Measurements from ENCODE around the gene TMEFF2. TPM values are rescaled to one million over a fixed set of nuclear protein-coding genes. Genes with fewer than 3 reads are reported as not detected.
"Not testable (repeated sequence)": the region's sequence is repeated elsewhere in the genome, so short reads cannot be mapped to it uniquely, and the experiment has no call there.

The TMEFF2 gene
- total and polyA plus RNA-seq, 12 donors = 0.16 to 2.7 (median 0.58) TPM; not detected in 2

DNA sequence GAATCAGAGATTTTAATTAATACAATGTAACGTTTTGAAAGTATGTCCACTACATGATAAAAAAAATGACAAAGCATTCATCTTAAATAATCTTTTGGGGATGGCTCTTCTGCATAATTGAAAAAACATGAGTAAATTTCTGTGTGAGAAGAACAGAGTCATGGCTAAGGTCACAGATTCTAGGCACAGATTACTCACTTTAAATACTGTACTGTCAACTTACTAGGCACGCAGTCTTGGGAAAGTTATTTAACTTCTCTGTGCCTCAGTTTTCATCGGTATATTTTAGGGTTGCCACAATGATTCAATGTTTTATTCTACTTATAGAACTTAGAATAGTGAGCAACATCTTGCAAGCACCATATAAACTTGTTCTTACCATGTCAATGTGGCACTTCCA is 49.2 kb downstream of the TMEFF2 start:
- H3K4me1 ChIP-seq (replicated peaks in 1 of 2) = peaks cover 0 to 21% of the 10 kb centered on the region in 2 donors
- H3K27ac ChIP-seq = no peak overlapping the region
- H3K9me3 ChIP-seq (replicated peaks in 1 of 3) = no peaks in the 10 kb centered on the region
- no peak overlapping the region for H3K4me3 ChIP-seq
- no peaks in the 10 kb centered on the region for H3K27me3 ChIP-seq
- TF ChIP-seq, protein P1, sequence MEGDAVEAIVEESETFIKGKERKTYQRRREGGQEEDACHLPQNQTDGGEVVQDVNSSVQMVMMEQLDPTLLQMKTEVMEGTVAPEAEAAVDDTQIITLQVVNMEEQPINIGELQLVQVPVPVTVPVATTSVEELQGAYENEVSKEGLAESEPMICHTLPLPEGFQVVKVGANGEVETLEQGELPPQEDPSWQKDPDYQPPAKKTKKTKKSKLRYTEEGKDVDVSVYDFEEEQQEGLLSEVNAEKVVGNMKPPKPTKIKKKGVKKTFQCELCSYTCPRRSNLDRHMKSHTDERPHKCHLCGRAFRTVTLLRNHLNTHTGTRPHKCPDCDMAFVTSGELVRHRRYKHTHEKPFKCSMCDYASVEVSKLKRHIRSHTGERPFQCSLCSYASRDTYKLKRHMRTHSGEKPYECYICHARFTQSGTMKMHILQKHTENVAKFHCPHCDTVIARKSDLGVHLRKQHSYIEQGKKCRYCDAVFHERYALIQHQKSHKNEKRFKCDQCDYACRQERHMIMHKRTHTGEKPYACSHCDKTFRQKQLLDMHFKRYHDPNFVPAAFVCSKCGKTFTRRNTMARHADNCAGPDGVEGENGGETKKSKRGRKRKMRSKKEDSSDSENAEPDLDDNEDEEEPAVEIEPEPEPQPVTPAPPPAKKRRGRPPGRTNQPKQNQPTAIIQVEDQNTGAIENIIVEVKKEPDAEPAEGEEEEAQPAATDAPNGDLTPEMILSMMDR (IDR thresholded peaks at IDR 0.05) = no peak
- TF ChIP-seq POLR2A (IDR thresholded peaks at IDR 0.05) = no peak
- 50 to 75% (median 69%) methylated on average over 3 of the region's 3 CpGs for WGBS, 4 donors
- intact Hi-C loops (cut with DNase I) = no loop called here
- no peaks in the 10 kb centered on the region for H3K36me3 ChIP-seq (replicated peaks in 1 of 2)
- DNase-seq = no peak

DNA sequence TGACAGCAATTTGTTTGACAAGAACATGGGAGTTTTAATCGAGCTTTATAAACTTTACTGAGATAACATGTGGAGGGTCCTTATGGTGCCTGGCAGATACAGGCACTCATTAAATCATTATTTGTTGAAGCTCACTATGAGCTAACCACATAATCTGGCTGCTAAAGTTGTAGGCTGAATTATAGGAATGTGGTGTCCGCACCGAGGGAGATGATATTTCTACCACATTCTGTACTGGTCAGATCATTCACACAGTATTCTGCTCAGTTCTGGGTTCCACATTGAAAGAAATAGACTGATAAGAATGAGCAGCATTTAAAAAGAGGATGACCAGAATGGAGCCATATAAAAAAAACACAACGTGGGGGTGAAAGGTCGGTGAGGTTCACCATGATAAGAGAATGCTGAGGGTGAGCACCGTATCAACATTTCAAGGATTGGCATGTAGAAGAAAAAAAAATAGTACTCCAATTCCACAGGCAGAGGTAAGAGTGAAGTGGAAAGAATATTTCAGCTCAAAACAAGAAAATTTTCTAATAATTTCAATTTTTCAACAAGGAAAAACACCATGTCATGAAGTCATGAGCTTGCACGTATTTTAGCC is 54.4 kb downstream of the TMEFF2 start:
- intact Hi-C loops (cut with DNase I) = no loop called here
- H3K4me3 ChIP-seq = no peak overlapping the region
- H3K27ac ChIP-seq = no peak overlapping the region
- DNase-seq = no peak
- no peaks in the 10 kb centered on the region for H3K4me1 ChIP-seq (replicated peaks in 1 of 2)
- H3K9me3 ChIP-seq (replicated peaks in 1 of 3) = no peaks in the 10 kb centered on the region
- H3K36me3 ChIP-seq (replicated peaks in 1 of 2) = no peaks in the 10 kb centered on the region
- no peaks in the 10 kb centered on the region for H3K27me3 ChIP-seq
- TF ChIP-seq POLR2A (IDR thresholded peaks at IDR 0.05) = no peak
- TF ChIP-seq, protein P1 (IDR thresholded peaks at IDR 0.05) = no peak
- WGBS, 4 donors = 79 to 80% (median 79%) methylated on average over 7 of the region's 7 CpGs

DNA sequence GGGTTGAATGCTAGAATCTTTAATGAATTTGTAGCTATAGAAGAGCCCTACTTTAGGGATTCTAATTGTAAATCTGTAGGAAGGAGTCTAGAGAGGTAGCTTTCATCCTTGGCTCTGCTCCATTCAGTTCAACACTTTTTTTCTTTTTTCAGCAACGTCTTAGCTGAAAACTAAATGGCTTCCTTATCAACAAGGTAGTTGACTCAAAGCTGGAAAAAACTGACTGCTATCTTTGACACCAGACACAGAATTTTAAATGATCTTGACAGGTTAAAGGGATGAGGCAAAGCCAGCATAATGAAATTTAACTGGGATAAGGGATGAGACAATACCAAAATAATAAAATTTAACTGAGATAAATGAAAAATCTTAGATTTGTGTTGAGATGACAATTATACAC is 54.9 kb downstream of the TMEFF2 start:
- DNase-seq = no peak
- Histone ChIP-seq H3K4me1 (replicated peaks in 1 of 2) (no peaks in the 10 kb centered on the region), H3K36me3 (replicated peaks in 1 of 2) (no peaks in the 10 kb centered on the region), H3K9me3 (replicated peaks in 1 of 3) (no peaks in the 10 kb centered on the region), H3K27ac (no peak overlapping the region), H3K4me3 (no peak overlapping the region), H3K27me3 (no peaks in the 10 kb centered on the region)
- intact Hi-C loops (cut with DNase I) = no loop called here
- TF ChIP-seq, protein P1 (IDR thresholded peaks at IDR 0.05) = no peak
- TF ChIP-seq POLR2A (IDR thresholded peaks at IDR 0.05) = no peak
- WGBS, 4 donors = 26 to 43% (median 33%) methylated on average over 1 of the region's 1 CpG

DNA sequence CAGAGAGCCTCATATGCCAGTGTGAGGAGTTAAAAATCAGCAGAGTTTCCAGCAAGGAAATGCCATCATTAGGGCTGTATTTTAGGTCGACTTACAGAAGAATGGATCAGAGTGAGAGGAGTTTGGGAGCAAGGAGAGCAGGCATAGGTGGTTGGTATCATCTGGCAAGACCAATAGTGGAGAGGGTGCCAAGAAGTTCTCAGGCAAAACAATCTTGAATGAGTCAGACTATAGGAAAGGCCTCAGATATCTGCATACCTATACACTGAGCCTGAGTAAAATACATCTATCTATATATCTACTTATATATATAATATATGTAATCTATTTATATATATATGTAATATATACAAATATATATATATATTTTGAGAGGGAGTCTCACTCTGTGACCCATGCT is 57.3 kb downstream of the TMEFF2 start:
- no peak for DNase-seq
- no peaks in the 10 kb centered on the region for H3K9me3 ChIP-seq (replicated peaks in 1 of 3)
- intact Hi-C loops (cut with DNase I) = no loop called here
- TF ChIP-seq POLR2A (IDR thresholded peaks at IDR 0.05) = no peak
- TF ChIP-seq, protein P1 (IDR thresholded peaks at IDR 0.05) = no peak
- no peaks in the 10 kb centered on the region for H3K4me1 ChIP-seq (replicated peaks in 1 of 2)
- no peak overlapping the region for H3K4me3 ChIP-seq
- H3K27me3 ChIP-seq = no peaks in the 10 kb centered on the region
- WGBS, 4 donors = 52 to 71% (median 60%) methylated on average over 1 of the region's 1 CpG
- no peaks in the 10 kb centered on the region for H3K36me3 ChIP-seq (replicated peaks in 1 of 2)
- no peak overlapping the region for H3K27ac ChIP-seq

DNA sequence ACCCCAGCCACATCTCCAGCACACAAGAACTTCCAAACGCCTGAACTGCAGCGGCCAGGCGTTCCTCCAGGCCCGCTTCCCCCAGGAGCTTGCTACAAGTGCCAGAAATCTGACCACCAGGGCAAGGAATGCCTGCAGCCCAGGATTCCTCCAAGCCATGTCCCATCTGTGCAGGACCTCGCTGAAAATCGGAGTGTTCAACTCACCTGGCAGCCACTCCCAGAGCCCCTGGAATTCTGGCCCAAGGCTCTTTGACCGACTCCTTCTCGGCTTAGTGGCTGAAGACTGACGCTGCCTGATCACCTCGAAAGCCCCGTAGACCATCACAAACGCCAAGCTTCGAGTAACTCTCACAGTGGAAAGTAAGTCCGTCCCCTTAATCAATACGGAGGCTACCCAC is 62.1 kb downstream of the TMEFF2 start:
- H3K27ac ChIP-seq; intact Hi-C loops (cut with DNase I): not testable (repeated sequence)
- 91 to 94% (median 94%) methylated on average over 12 to 15 of the region's 15 CpGs for WGBS, 4 donors

GRCh38 chr2:192130312-192130711 is 64.4 kb downstream of the TMEFF2 start:
- H3K27me3 ChIP-seq; DNase-seq; H3K4me1 ChIP-seq (replicated peaks in 1 of 2); intact Hi-C loops (cut with DNase I); H3K36me3 ChIP-seq (replicated peaks in 1 of 2); H3K27ac ChIP-seq; H3K9me3 ChIP-seq (replicated peaks in 1 of 3); H3K4me3 ChIP-seq: not testable (repeated sequence)
- WGBS, 4 donors = 82 to 91% (median 88%) methylated on average over 5 of the region's 5 CpGs

More for the DNA sequence above, 62.1 kb downstream of the TMEFF2 start:
- H3K4me1 ChIP-seq (replicated peaks in 1 of 2); DNase-seq; H3K4me3 ChIP-seq; H3K27me3 ChIP-seq; H3K9me3 ChIP-seq (replicated peaks in 1 of 3); H3K36me3 ChIP-seq (replicated peaks in 1 of 2): not testable (repeated sequence)
